ENCODE measurements around the gene DPH1. TPM values are rescaled to one million over a fixed set of nuclear protein-coding genes. Genes with fewer than 3 reads are reported as not detected.

Gene DPH1
- total RNA-seq, 4 donors from 2014 or later: 58.7 to 115 (median 66.3) TPM

DNA sequence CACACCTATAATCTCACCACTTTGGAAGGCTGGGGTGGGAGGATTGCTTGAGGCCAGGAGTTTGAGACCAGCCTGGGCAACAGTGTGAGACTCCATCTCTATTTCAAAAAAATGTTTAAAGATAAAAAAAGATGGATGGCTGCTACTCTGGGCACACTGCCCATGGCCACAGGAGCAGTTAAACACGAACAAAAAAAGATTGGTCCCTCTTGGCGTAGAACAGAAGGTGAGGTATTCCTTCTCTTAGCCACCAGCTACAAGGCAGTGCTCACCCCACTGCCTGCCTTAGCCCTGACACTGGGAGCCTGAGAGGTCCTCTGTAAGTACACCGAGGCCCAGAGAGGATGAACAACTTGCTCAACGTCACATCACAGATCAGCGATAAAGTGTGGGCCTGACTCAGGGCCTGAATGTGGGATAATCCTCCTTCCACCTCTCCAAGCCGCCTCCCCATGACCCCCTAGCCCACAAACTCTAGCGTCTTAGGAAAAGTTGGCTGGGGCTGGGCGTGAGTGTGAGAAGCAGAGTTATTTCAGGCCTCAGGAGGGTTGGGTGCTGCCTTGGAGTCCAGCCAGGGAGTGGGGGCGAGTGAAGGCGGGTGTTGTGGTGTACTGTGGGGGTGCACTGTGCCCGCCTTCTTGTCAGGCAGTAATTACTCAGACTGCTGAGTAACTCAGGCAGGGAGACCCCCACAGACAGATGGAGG lies 2.3 kb upstream of the DPH1 start:
- H3K27me3 ChIP-seq: no peaks in the 10 kb centered on the region
- TF ChIP-seq POLR2AphosphoS5 (IDR thresholded peaks at IDR 0.05): no peak
- TF ChIP-seq, protein P1, sequence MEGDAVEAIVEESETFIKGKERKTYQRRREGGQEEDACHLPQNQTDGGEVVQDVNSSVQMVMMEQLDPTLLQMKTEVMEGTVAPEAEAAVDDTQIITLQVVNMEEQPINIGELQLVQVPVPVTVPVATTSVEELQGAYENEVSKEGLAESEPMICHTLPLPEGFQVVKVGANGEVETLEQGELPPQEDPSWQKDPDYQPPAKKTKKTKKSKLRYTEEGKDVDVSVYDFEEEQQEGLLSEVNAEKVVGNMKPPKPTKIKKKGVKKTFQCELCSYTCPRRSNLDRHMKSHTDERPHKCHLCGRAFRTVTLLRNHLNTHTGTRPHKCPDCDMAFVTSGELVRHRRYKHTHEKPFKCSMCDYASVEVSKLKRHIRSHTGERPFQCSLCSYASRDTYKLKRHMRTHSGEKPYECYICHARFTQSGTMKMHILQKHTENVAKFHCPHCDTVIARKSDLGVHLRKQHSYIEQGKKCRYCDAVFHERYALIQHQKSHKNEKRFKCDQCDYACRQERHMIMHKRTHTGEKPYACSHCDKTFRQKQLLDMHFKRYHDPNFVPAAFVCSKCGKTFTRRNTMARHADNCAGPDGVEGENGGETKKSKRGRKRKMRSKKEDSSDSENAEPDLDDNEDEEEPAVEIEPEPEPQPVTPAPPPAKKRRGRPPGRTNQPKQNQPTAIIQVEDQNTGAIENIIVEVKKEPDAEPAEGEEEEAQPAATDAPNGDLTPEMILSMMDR (IDR thresholded peaks at IDR 0.05): no peak
- TF ChIP-seq POLR2A (IDR thresholded peaks at IDR 0.05): no peak
- TF ChIP-seq EP300 (IDR thresholded peaks at IDR 0.05): no peak
- WGBS: 68% methylated on average over 5 of the region's 11 CpGs
- DNase-seq (ENCODE audit: low spot score in 2 of 2): peak in 1 of 2 donors; percentile 65
- no peak overlapping the region for H3K4me3 ChIP-seq
- H3K9me3 ChIP-seq: no peaks in the 10 kb centered on the region
- H3K36me3 ChIP-seq: no peaks in the 10 kb centered on the region
- no peak overlapping the region for H3K27ac ChIP-seq
- H3K4me1 ChIP-seq: peaks cover 66% of the 10 kb centered on the region

DNA sequence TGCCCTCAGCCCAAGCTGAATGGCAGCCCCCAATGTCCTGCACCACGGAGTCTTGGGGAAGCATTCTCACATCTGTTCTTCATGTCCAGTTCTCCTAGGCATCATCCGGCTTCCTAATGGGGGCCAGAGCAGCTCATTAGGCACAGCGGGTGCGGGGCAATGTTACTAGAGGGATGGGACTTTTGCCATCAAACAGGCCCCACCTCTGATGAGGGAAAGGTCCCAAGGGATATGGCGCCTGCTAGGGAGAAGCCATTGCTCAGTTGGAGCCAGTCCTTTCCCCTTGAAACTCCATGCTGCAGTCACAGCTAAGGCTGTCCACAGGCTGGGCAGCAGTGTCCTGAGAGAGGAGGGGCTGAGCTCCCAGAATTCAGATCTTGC lies 1.7 kb upstream of the DPH1 start:
- 55% methylated on average over 4 of the region's 5 CpGs for WGBS

DNA sequence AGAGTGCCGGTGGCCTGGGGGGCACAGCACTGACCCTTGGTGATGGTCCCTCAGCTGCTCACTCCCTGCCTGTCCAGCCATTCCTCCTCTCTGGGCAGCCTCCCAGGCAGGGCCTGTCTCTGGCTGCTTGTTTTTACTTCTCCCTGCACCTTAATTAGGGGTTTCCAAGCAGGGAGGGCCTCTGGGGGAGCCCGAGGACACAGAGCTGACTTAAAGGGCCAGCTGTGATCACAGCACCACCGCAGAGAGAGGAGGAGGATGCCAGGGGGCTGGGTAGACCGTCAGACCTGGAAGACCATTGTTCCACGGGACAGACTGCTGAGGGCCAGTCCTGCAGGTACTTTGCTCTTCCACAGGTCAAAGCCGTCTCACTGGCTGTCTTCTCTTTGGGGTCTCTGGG lies 1.2 kb upstream of the DPH1 start:
- H3K4me1 ChIP-seq: peaks cover 60% of the 10 kb centered on the region
- no peaks in the 10 kb centered on the region for H3K27me3 ChIP-seq
- no peak overlapping the region for H3K4me3 ChIP-seq
- DNase-seq (ENCODE audit: low spot score in 2 of 2): no peak
- H3K27ac ChIP-seq: no peak overlapping the region
- no peaks in the 10 kb centered on the region for H3K9me3 ChIP-seq
- WGBS: 68% methylated on average over 6 of the region's 6 CpGs
- TF ChIP-seq, protein P1 (IDR thresholded peaks at IDR 0.05): no peak
- no peak for TF ChIP-seq EP300 (IDR thresholded peaks at IDR 0.05)
- TF ChIP-seq POLR2AphosphoS5 (IDR thresholded peaks at IDR 0.05): no peak
- TF ChIP-seq POLR2A (IDR thresholded peaks at IDR 0.05): no peak
- peaks cover 2% of the 10 kb centered on the region for H3K36me3 ChIP-seq

More for the DNA sequence above, 1.7 kb upstream of the DPH1 start:
- TF ChIP-seq POLR2AphosphoS5 (IDR thresholded peaks at IDR 0.05): no peak
- TF ChIP-seq, protein P1 (IDR thresholded peaks at IDR 0.05): no peak
- no peak for TF ChIP-seq EP300 (IDR thresholded peaks at IDR 0.05)
- no peak overlapping the region for H3K27ac ChIP-seq
- no peaks in the 10 kb centered on the region for H3K27me3 ChIP-seq
- H3K4me1 ChIP-seq: peaks cover 65% of the 10 kb centered on the region
- no peaks in the 10 kb centered on the region for H3K9me3 ChIP-seq
- DNase-seq (ENCODE audit: low spot score in 2 of 2): no peak
- no peak overlapping the region for H3K4me3 ChIP-seq
- H3K36me3 ChIP-seq: no peaks in the 10 kb centered on the region

DNA sequence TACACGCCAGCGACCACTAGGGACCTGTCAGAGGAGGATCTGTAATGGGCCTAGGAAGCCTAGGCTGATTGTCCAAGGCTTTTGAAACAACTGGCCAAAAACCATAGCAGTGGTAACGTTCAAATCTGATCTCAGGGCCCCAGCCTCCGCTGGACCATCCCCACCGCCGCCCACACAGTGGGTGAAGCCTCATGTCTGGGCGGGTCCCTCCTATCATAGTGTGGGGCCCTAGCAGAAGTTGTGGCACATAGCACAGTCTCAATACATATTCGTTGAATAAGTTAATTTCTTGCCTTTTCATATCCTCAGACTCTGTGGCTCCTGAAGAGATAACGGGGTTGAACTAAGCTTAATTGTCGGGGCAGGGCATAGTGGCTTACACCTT lies 818 bp downstream of the DPH1 start:
- no peak for DNase-seq (ENCODE audit: low spot score in 2 of 2)
- peaks cover 13% of the 10 kb centered on the region for H3K36me3 ChIP-seq
- whole genome bisulfite sequencing: 18% methylated on average over 9 of the region's 10 CpGs
- H3K27ac ChIP-seq: no peak overlapping the region
- no peak for TF ChIP-seq EP300 (IDR thresholded peaks at IDR 0.05)
- TF ChIP-seq POLR2AphosphoS5 (IDR thresholded peaks at IDR 0.05): no peak
- TF ChIP-seq, protein P1 (IDR thresholded peaks at IDR 0.05): peak in 1 of 2 donors; percentile 36
- H3K4me1 ChIP-seq: peaks cover 39% of the 10 kb centered on the region
- no peaks in the 10 kb centered on the region for H3K9me3 ChIP-seq
- H3K4me3 ChIP-seq: peak overlapping the region; percentile 78
- no peaks in the 10 kb centered on the region for H3K27me3 ChIP-seq

DNA sequence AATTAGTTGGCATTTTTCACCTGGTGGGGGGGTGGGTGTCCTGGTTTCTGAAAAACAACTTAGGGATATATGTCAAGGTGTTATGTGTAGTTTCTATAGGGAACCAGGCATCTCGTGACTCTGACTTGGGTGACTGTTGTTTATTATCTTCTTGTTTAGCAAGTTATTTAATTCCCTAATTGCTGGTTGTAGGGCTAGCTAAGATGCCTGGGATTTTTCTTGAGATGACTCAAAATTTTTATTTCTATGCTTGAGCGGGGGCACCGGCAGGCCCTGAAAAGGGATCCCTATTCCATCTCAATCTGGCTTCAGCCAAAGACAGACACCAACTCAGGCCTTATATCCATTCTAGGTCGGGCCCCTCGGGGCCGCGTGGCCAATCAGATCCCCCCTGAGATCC lies 3.2 kb downstream of the DPH1 start:
- Histone ChIP-seq H3K9me3 (no peaks in the 10 kb centered on the region), H3K36me3 (peaks cover 34% of the 10 kb centered on the region), H3K4me1 (peaks cover 29% of the 10 kb centered on the region), H3K4me3 (no peak overlapping the region), H3K27ac (no peak overlapping the region), H3K27me3 (no peaks in the 10 kb centered on the region)
- no peak for DNase-seq (ENCODE audit: low spot score in 2 of 2)
- 95% methylated on average over 7 of the region's 7 CpGs for WGBS
- TF ChIP-seq POLR2A (IDR thresholded peaks at IDR 0.05): no peak
- TF ChIP-seq, protein P1 (IDR thresholded peaks at IDR 0.05): no peak
- no peak for TF ChIP-seq EP300 (IDR thresholded peaks at IDR 0.05)
- TF ChIP-seq POLR2AphosphoS5 (IDR thresholded peaks at IDR 0.05): no peak
